GM19438 (cell line): ENCODE results near the gene CPED1.
A peak's percentile ranks its signal among the peaks of the same experiment; 100 is the strongest.
"Not testable (repeated sequence)": the region's sequence is repeated elsewhere in the genome, so short reads cannot be mapped to it uniquely, and the experiment has no call there.

Source experiments
- ATAC-seq: cut with Tn5 transposase; IDR thresholded peaks from one replicate; pipeline ENCODE4 v1.9.1; 2021; ENCODE audit warnings: low read depth; ENCODE audit not compliant: unreplicated experiment

CPED1 gene

GRCh38 chr7:120979765-120980499 lies 8.6 kb upstream of the CPED1 start:
- ATAC-seq: no peak

- ATAC-seq: no peak
Measured at GRCh38 chr7:120981117-120981516, 7.4 kb upstream of the CPED1 start.

GRCh38 chr7:120981888-120982615 lies 6.5 kb upstream of the CPED1 start:
- ATAC-seq: no peak

- ATAC-seq: not testable (repeated sequence)
Measured at GRCh38 chr7:120983592-120983991, 4.9 kb upstream of the CPED1 start.

GRCh38 chr7:120984406-120984805 lies 4.1 kb upstream of the CPED1 start:
- ATAC-seq: no peak

GRCh38 chr7:120985130-120985758 lies 3.3 kb upstream of the CPED1 start:
- no peak for ATAC-seq

- ATAC-seq: no peak
Measured at GRCh38 chr7:120985839-120986238, 2.7 kb upstream of the CPED1 start.

- no peak for ATAC-seq
Measured at GRCh38 chr7:120986650-120987049, 1.9 kb upstream of the CPED1 start.

- no peak for ATAC-seq
Measured at GRCh38 chr7:120987280-120987679, 1.2 kb upstream of the CPED1 start.

GRCh38 chr7:120987683-120988590 lies 574 bp upstream of the CPED1 start:
- peak; percentile 88 for ATAC-seq

- no peak for ATAC-seq
Measured at GRCh38 chr7:120989257-120990220, 1.0 kb downstream of the CPED1 start.

GRCh38 chr7:120990468-120991118 lies 2.1 kb downstream of the CPED1 start:
- ATAC-seq: no peak

- ATAC-seq: no peak
Measured at GRCh38 chr7:120991161-120991560, 2.6 kb downstream of the CPED1 start.

- no peak for ATAC-seq
Measured at GRCh38 chr7:120991581-120991980, 3.1 kb downstream of the CPED1 start.

GRCh38 chr7:120992272-120992964 lies 3.9 kb downstream of the CPED1 start:
- ATAC-seq: no peak

- no peak for ATAC-seq
Measured at GRCh38 chr7:120992965-120993494, 4.5 kb downstream of the CPED1 start.

GRCh38 chr7:120993553-120994191 lies 5.2 kb downstream of the CPED1 start:
- ATAC-seq: no peak
